ENCODE results near the gene ANGPTL4. TPM values are rescaled to one million over a fixed set of nuclear protein-coding genes. Genes with fewer than 3 reads are reported as not detected.

The ANGPTL4 gene
- total and polyA plus RNA-seq, 2 of the 13 experiments (the other 11 are each of a cell fraction or from before 2014, with no cell fraction given): 0.80 to 21.7 TPM

DNA sequence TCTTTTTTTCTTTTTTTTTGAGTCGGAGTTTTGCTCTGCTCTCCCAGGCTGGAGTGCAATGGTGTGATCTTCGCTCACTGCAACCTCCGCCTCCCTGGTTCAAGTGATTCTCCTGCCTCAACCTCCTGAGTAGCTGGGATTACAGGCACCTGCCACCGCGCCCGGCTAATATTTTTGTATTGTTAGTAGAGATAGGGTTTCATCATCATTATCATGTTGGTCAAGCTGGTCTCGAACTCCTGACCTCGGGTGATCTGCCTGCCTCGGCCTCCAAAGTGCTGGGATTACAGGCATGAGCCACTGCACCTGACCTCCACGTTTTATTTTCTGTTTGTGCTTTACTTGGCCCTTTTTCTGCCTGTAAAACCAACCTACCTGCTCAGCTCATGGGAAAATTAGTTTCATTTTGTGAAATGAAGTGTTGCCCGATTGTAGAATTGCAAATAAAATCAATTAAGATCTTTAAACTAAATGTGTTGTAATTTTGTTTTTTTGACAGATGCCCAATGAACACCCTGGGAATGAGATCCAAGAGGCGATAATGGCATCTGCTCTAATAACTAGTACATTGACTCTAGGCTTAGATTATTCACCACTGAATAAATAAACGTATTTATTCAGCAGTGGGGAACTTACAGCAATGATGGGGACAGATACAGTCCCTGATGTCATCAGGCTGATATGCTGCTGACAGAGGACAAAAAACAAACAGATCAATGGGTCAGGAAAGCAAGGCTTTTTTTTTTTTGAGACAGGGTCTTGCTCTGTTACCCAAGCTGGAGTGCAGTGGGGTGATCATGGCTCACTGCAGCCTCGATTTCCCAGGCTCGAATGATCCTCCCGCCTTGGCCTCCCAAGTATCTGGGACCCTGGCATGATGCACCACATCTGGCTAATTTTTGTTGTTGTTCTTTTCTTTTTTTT is 24.0 kb downstream of the ANGPTL4 start (continued):
- TF ChIP-seq SALL1 (CRISPR knock-in tag; IDR thresholded peaks at IDR 0.05) (peak; percentile 87), ISX (CRISPR knock-in tag; conservative IDR thresholded peaks at IDR 0.05) (no peak), ZNF10 (CRISPR knock-in tag; IDR thresholded peaks at IDR 0.05; ENCODE audit: borderline replicate concordance, low read depth) (no peak), THAP11 (CRISPR knock-in tag; IDR thresholded peaks at IDR 0.05) (peak; percentile 61; the same call in 1 of the 2 replicates), SKI (IDR thresholded peaks at IDR 0.05; ENCODE audit: partially characterized antibody) (peak; percentile 59), NFE2 (CRISPR knock-in tag; IDR thresholded peaks at IDR 0.05) (no peak), FOXK1 (CRISPR knock-in tag; IDR thresholded peaks at IDR 0.05; ENCODE audit: borderline replicate concordance, low read depth) (peak; percentile 78; the same call in 1 of the 2 replicates), ZNF629 (CRISPR knock-in tag; conservative IDR thresholded peaks at IDR 0.05) (0 out of 2 replicates have a peak, but pooled peaks have one; percentile 8), ZNF792 (CRISPR knock-in tag; IDR thresholded peaks at IDR 0.05) (peak; percentile 44; the same call in 1 of the 2 replicates), ZNF616 (CRISPR knock-in tag; IDR thresholded peaks at IDR 0.05; ENCODE audit: low read depth) (no peak), SMAD9 (CRISPR knock-in tag; IDR thresholded peaks at IDR 0.05) (no peak), ZNF672 (CRISPR knock-in tag; IDR thresholded peaks at IDR 0.05) (no peak), STAG1 (CRISPR knock-in tag; IDR thresholded peaks at IDR 0.05) (peak; percentile 10; the same call in 1 of the 2 replicates), ONECUT2 (CRISPR knock-in tag; IDR thresholded peaks at IDR 0.05) (peak; percentile 96)
- TF ChIP-seq, protein P1, sequence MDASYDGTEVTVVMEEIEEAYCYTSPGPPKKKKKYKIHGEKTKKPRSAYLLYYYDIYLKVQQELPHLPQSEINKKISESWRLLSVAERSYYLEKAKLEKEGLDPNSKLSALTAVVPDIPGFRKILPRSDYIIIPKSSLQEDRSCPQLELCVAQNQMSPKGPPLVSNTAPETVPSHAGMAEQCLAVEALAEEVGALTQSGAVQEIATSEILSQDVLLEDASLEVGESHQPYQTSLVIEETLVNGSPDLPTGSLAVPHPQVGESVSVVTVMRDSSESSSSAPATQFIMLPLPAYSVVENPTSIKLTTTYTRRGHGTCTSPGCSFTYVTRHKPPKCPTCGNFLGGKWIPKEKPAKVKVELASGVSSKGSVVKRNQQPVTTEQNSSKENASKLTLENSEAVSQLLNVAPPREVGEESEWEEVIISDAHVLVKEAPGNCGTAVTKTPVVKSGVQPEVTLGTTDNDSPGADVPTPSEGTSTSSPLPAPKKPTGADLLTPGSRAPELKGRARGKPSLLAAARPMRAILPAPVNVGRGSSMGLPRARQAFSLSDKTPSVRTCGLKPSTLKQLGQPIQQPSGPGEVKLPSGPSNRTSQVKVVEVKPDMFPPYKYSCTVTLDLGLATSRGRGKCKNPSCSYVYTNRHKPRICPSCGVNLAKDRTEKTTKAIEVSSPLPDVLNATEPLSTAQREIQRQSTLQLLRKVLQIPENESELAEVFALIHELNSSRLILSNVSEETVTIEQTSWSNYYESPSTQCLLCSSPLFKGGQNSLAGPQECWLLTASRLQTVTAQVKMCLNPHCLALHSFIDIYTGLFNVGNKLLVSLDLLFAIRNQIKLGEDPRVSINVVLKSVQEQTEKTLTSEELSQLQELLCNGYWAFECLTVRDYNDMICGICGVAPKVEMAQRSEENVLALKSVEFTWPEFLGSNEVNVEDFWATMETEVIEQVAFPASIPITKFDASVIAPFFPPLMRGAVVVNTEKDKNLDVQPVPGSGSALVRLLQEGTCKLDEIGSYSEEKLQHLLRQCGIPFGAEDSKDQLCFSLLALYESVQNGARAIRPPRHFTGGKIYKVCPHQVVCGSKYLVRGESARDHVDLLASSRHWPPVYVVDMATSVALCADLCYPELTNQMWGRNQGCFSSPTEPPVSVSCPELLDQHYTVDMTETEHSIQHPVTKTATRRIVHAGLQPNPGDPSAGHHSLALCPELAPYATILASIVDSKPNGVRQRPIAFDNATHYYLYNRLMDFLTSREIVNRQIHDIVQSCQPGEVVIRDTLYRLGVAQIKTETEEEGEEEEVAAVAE (CRISPR knock-in tag; IDR thresholded peaks at IDR 0.05; ENCODE audit: borderline replicate concordance): no peak
- TF ChIP-seq, protein P2, sequence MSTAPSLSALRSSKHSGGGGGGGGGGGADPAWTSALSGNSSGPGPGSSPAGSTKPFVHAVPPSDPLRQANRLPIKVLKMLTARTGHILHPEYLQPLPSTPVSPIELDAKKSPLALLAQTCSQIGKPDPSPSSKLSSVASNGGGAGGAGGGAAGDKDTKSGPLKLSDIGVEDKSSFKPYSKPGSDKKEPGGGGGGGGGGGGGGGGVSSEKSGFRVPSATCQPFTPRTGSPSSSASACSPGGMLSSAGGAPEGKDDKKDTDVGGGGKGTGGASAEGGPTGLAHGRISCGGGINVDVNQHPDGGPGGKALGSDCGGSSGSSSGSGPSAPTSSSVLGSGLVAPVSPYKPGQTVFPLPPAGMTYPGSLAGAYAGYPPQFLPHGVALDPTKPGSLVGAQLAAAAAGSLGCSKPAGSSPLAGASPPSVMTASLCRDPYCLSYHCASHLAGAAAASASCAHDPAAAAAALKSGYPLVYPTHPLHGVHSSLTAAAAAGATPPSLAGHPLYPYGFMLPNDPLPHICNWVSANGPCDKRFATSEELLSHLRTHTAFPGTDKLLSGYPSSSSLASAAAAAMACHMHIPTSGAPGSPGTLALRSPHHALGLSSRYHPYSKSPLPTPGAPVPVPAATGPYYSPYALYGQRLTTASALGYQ (CRISPR knock-in tag; IDR thresholded peaks at IDR 0.05): peak; percentile 87; the same call in 1 of the 2 replicates
- TF ChIP-seq, protein P3, sequence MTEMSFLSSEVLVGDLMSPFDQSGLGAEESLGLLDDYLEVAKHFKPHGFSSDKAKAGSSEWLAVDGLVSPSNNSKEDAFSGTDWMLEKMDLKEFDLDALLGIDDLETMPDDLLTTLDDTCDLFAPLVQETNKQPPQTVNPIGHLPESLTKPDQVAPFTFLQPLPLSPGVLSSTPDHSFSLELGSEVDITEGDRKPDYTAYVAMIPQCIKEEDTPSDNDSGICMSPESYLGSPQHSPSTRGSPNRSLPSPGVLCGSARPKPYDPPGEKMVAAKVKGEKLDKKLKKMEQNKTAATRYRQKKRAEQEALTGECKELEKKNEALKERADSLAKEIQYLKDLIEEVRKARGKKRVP (CRISPR knock-in tag; IDR thresholded peaks at IDR 0.05): peak in 1 of 2 experiments; percentile 89; a peak in 2 of 4 replicates
- TF ChIP-seq, protein P4, sequence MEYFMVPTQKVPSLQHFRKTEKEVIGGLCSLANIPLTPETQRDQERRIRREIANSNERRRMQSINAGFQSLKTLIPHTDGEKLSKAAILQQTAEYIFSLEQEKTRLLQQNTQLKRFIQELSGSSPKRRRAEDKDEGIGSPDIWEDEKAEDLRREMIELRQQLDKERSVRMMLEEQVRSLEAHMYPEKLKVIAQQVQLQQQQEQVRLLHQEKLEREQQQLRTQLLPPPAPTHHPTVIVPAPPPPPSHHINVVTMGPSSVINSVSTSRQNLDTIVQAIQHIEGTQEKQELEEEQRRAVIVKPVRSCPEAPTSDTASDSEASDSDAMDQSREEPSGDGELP (IDR thresholded peaks at IDR 0.05; ENCODE audit: borderline replicate concordance, low read depth): peak; percentile 64; the same call in 1 of the 2 replicates
- TF ChIP-seq, protein P5, sequence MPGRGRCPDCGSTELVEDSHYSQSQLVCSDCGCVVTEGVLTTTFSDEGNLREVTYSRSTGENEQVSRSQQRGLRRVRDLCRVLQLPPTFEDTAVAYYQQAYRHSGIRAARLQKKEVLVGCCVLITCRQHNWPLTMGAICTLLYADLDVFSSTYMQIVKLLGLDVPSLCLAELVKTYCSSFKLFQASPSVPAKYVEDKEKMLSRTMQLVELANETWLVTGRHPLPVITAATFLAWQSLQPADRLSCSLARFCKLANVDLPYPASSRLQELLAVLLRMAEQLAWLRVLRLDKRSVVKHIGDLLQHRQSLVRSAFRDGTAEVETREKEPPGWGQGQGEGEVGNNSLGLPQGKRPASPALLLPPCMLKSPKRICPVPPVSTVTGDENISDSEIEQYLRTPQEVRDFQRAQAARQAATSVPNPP (CRISPR knock-in tag; IDR thresholded peaks at IDR 0.05): 0 out of 2 replicates have a peak, but pooled peaks have one; percentile 48
